ENCODE measurements around the gene NDUFB10.

The NDUFB10 gene

GRCh38 chr16:1991588-1991947 lies 32.2 kb downstream of the NDUFB10 start:
- no peak for TF ChIP-seq GATA3 (IDR thresholded peaks at IDR 0.05; ENCODE audit: low read depth, low read length)
- TF ChIP-seq GATA2 (IDR thresholded peaks at IDR 0.05; ENCODE audit: low read depth, low read length): no peak

GRCh38 chr16:1991948-1992703 lies 32.8 kb downstream of the NDUFB10 start:
- TF ChIP-seq GATA2 (IDR thresholded peaks at IDR 0.05; ENCODE audit: low read depth, low read length) (no peak), GATA3 (IDR thresholded peaks at IDR 0.05; ENCODE audit: low read depth, low read length) (no peak)

- TF ChIP-seq GATA3 (IDR thresholded peaks at IDR 0.05; ENCODE audit: low read depth, low read length) (no peak), GATA2 (IDR thresholded peaks at IDR 0.05; ENCODE audit: low read depth, low read length) (no peak)
Observed at GRCh38 chr16:1992704-1993317, 33.5 kb downstream of the NDUFB10 start.

- no peak for TF ChIP-seq GATA2 (IDR thresholded peaks at IDR 0.05; ENCODE audit: low read depth, low read length)
- TF ChIP-seq GATA3 (IDR thresholded peaks at IDR 0.05; ENCODE audit: low read depth, low read length): no peak
Observed at GRCh38 chr16:1993731-1994131, 34.4 kb downstream of the NDUFB10 start.

GRCh38 chr16:1997494-1998359 lies 38.4 kb downstream of the NDUFB10 start:
- no peak for TF ChIP-seq GATA2 (IDR thresholded peaks at IDR 0.05; ENCODE audit: low read depth, low read length)
- TF ChIP-seq GATA3 (IDR thresholded peaks at IDR 0.05; ENCODE audit: low read depth, low read length): no peak

GRCh38 chr16:1998360-1998835 lies 39.1 kb downstream of the NDUFB10 start:
- TF ChIP-seq GATA3 (IDR thresholded peaks at IDR 0.05; ENCODE audit: low read depth, low read length): no peak
- no peak for TF ChIP-seq GATA2 (IDR thresholded peaks at IDR 0.05; ENCODE audit: low read depth, low read length)

GRCh38 chr16:1998852-1999801 lies 39.8 kb downstream of the NDUFB10 start:
- TF ChIP-seq GATA3 (IDR thresholded peaks at IDR 0.05; ENCODE audit: low read depth, low read length): no peak
- no peak for TF ChIP-seq GATA2 (IDR thresholded peaks at IDR 0.05; ENCODE audit: low read depth, low read length)

GRCh38 chr16:1999866-2000514 lies 40.7 kb downstream of the NDUFB10 start:
- no peak for TF ChIP-seq GATA3 (IDR thresholded peaks at IDR 0.05; ENCODE audit: low read depth, low read length)
- no peak for TF ChIP-seq GATA2 (IDR thresholded peaks at IDR 0.05; ENCODE audit: low read depth, low read length)

- TF ChIP-seq GATA2 (IDR thresholded peaks at IDR 0.05; ENCODE audit: low read depth, low read length) (no peak), GATA3 (IDR thresholded peaks at IDR 0.05; ENCODE audit: low read depth, low read length) (no peak)
Observed at GRCh38 chr16:2001035-2001434, 41.7 kb downstream of the NDUFB10 start.

GRCh38 chr16:2001456-2002355 lies 42.4 kb downstream of the NDUFB10 start:
- no peak for TF ChIP-seq GATA2 (IDR thresholded peaks at IDR 0.05; ENCODE audit: low read depth, low read length)
- TF ChIP-seq GATA3 (IDR thresholded peaks at IDR 0.05; ENCODE audit: low read depth, low read length): no peak

GRCh38 chr16:2002406-2003230 lies 43.3 kb downstream of the NDUFB10 start:
- TF ChIP-seq GATA3 (IDR thresholded peaks at IDR 0.05; ENCODE audit: low read depth, low read length) (no peak), GATA2 (IDR thresholded peaks at IDR 0.05; ENCODE audit: low read depth, low read length) (no peak)
